ENCODE results near the gene SLC5A5.

The SLC5A5 gene

GRCh38 chr19:17846146-17846545 is 25.6 kb upstream of the SLC5A5 start:
- DNase-seq = no peak

- DNase-seq = peak in 47 of 56 donors; percentile 7 to 61 (median 30)
Observed at GRCh38 chr19:17847538-17848366, 24.0 kb upstream of the SLC5A5 start, which contains the start of gene JAK3. Gene JAK3 (minus strand): TSS chr19:17847982. CDS start chr19:17844417, 3,565 bp downstream.

GRCh38 chr19:17848595-17849292 is 23.0 kb upstream of the SLC5A5 start:
- no peak for DNase-seq

- no peak for DNase-seq
Observed at GRCh38 chr19:17854061-17854460, 17.7 kb upstream of the SLC5A5 start.

GRCh38 chr19:17855280-17856152 is 16.2 kb upstream of the SLC5A5 start:
- DNase-seq = peak in 51 of 56 donors; percentile 7 to 85 (median 56)

GRCh38 chr19:17859533-17860330 is 12.0 kb upstream of the SLC5A5 start, which contains the start of gene RPL18A:
Gene RPL18A (plus strand): TSS chr19:17859910. CDS start chr19:17859957, 47 bp downstream.
- DNase-seq = peak; percentile 77 to 100 (median 99)

- no peak for DNase-seq
Observed at GRCh38 chr19:17860331-17860992, 11.3 kb upstream of the SLC5A5 start.

GRCh38 chr19:17860993-17861360 is 10.8 kb upstream of the SLC5A5 start:
- no peak for DNase-seq

- no peak for DNase-seq
Observed at GRCh38 chr19:17861542-17862402, 10.0 kb upstream of the SLC5A5 start.

GRCh38 chr19:17862711-17863519 is 8.8 kb upstream of the SLC5A5 start:
- no peak for DNase-seq

- DNase-seq = no peak
Observed at GRCh38 chr19:17863520-17864182, 8.1 kb upstream of the SLC5A5 start.

GRCh38 chr19:17865364-17866311 is 6.1 kb upstream of the SLC5A5 start:
- no peak for DNase-seq

- DNase-seq = no peak
Observed at GRCh38 chr19:17866312-17866963, 5.3 kb upstream of the SLC5A5 start.

- no peak for DNase-seq
Observed at GRCh38 chr19:17866964-17867486, 4.7 kb upstream of the SLC5A5 start.

- no peak for DNase-seq
Observed at GRCh38 chr19:17868669-17869068, 3.1 kb upstream of the SLC5A5 start.
